DOHH2 (cell line): ENCODE data around the gene ATP10D.

ENCODE experiments used
- H3F3A ChIP-seq: fragments of 200-600 bp; sonication (generic), shearing (Covaris generic); 2 replicates; pipeline ENCODE4 v1.6.0; 2016; ENCODE audit warnings: antibody characterized with exemption, mild to moderate bottlenecking; ENCODE audit not compliant: control insufficient read depth, insufficient read depth
- H3K27ac ChIP-seq: fragments of 200-600 bp; sonication (generic); 2 replicates; pipeline ENCODE4 v1.5.1; 2014; ENCODE audit warnings: low read depth, mild to moderate bottlenecking, low read length, moderate library complexity
- H3K27me3 ChIP-seq: fragments of 200-600 bp; sonication (generic); 2 replicates; pipeline ENCODE4 v1.6.1; 2014; ENCODE audit warnings: mild to moderate bottlenecking, low read length, mixed read lengths; ENCODE audit not compliant: control insufficient read depth
- H3K36me3 ChIP-seq: fragments of 200-600 bp; sonication (generic); 2 replicates; pipeline ENCODE4 v1.6.1; 2014; ENCODE audit warnings: mild to moderate bottlenecking, low read length, moderate library complexity, mixed read lengths; ENCODE audit not compliant: control insufficient read depth
- H3K4me1 ChIP-seq: fragments of 200-600 bp; sonication (generic); 2 replicates; pipeline ENCODE4 v1.6.1; 2014; ENCODE audit warnings: mild to moderate bottlenecking, low read length, mixed read lengths; ENCODE audit not compliant: control insufficient read depth
- H3K4me2 ChIP-seq: fragments of 200-600 bp; sonication (generic); 2 replicates; pipeline ENCODE4 v1.6.0; 2014; ENCODE audit warnings: mild to moderate bottlenecking, low read length, moderate library complexity
- H3K4me3 ChIP-seq: fragments of 200-600 bp; sonication (generic); 2 replicates; pipeline ENCODE4 v1.5.1; 2014; ENCODE audit warnings: mild to moderate bottlenecking, low read length, mixed read lengths
- H3K79me2 ChIP-seq: fragments of 200-600 bp; sonication (generic); 2 replicates; pipeline ENCODE4 v1.6.1; 2014; ENCODE audit warnings: mild to moderate bottlenecking, low read length, mixed read lengths; ENCODE audit not compliant: control insufficient read depth
- H3K9me2 ChIP-seq: fragments of 200-600 bp; sonication (generic); replicated peaks from 2 replicates; pipeline ENCODE4 v1.6.1; 2014; ENCODE audit warnings: mild to moderate bottlenecking, low read length, mixed read lengths; ENCODE audit not compliant: control insufficient read depth
- H3K9me3 ChIP-seq: fragments of 200-600 bp; sonication (generic); 2 replicates; pipeline ENCODE4 v1.6.1; 2014; ENCODE audit warnings: antibody characterized with exemption, low read length, mixed read lengths; ENCODE audit not compliant: control insufficient read depth, insufficient read depth
- H4K20me1 ChIP-seq: fragments of 200-600 bp; sonication (generic); 2 replicates; pipeline ENCODE4 v1.6.0; 2014; ENCODE audit warnings: low read depth, mild to moderate bottlenecking, antibody characterized with exemption, low read length, moderate library complexity; ENCODE audit not compliant: control insufficient read depth, insufficient read depth
- CTCF ChIP-seq: fragments of 200-600 bp; sonication (generic); IDR thresholded peaks from one replicate; pipeline ENCODE4 v1.5.1; 2014; ENCODE audit warnings: antibody characterized with exemption, mild to moderate bottlenecking, low read depth, low read length; ENCODE audit not compliant: poor library complexity, severe bottlenecking
- EZH2phosphoT487 ChIP-seq: fragments of 200-600 bp; sonication (generic); IDR thresholded peaks from 2 replicates; pipeline ENCODE4 v1.6.1; 2017; ENCODE audit warnings: borderline replicate concordance, mild to moderate bottlenecking, antibody characterized with exemption, low read length, moderate library complexity, mixed read lengths

Gene ATP10D

GRCh38 chr4:47572981-47573380 is 87.9 kb downstream of the ATP10D start:
- Histone ChIP-seq H4K20me1 (no peaks in the 10 kb centered on the region), H3K4me3 (no peak overlapping the region), H3F3A (no peaks in the 10 kb centered on the region), H3K9me3 (no peaks in the 10 kb centered on the region), H3K4me2 (no peak overlapping the region), H3K27me3 (no peaks in the 10 kb centered on the region), H3K79me2 (no peaks in the 10 kb centered on the region), H3K9me2 (no peaks in the 10 kb centered on the region), H3K27ac (no peak overlapping the region), H3K36me3 (peaks cover 73% of the 10 kb centered on the region), H3K4me1 (no peaks in the 10 kb centered on the region)
- TF ChIP-seq CTCF (no peak), EZH2phosphoT487 (no peak)

DNA sequence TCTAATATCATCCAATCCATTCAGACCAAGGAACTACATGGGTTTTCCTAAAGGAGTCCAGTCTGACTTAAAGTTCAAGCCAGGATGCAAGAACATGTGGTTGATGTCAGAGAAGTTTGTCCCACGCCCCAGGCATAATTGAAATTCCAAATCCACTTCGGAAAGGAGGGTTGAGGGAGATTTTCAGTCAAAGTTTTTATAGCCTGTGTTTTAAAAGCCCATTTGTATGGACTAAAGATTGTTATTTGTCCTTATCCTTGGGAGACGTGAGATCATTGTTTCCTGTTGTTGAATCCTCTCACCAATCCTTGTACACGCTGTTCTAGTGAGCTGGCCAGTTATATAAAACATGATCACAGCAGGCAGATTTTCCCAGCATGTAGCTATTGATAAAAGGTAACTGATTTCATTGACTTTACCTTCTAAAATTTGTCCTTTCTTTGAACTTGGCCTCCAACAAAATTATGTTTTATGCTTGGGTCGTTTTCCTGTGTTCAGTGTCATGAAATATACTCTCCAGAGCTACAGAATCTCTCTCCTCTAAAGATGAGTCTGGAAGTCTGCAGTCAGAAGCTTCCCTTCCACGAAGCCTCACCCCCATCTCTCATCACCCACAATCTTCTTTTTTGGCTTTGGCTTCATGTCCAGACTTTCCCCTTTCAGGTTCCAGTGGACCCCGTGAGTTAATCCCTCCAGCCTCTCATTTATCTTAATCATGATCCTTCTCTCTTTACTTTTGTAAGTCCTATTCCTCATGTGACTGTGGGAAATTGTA is 92.9 kb downstream of the ATP10D start:
- TF ChIP-seq CTCF, result no peak
- no peak for TF ChIP-seq EZH2phosphoT487
- Histone ChIP-seq H3K4me3 (no peak overlapping the region), H3K4me1 (no peaks in the 10 kb centered on the region), H3K27ac (no peak overlapping the region), H3F3A (no peaks in the 10 kb centered on the region), H3K4me2 (no peak overlapping the region), H3K9me2 (no peaks in the 10 kb centered on the region), H3K79me2 (no peaks in the 10 kb centered on the region), H3K36me3 (peaks cover 72% of the 10 kb centered on the region), H3K27me3 (no peaks in the 10 kb centered on the region), H4K20me1 (no peaks in the 10 kb centered on the region), H3K9me3 (no peaks in the 10 kb centered on the region)

GRCh38 chr4:47579235-47579634 is 94.2 kb downstream of the ATP10D start:
- no peak overlapping the region for H3K27ac ChIP-seq
- H3F3A ChIP-seq, result no peaks in the 10 kb centered on the region
- peaks cover 62% of the 10 kb centered on the region for H3K36me3 ChIP-seq
- no peaks in the 10 kb centered on the region for H3K9me3 ChIP-seq
- H4K20me1 ChIP-seq, result no peaks in the 10 kb centered on the region
- no peak overlapping the region for H3K4me3 ChIP-seq
- H3K79me2 ChIP-seq, result no peaks in the 10 kb centered on the region
- TF ChIP-seq CTCF, result no peak
- no peak for TF ChIP-seq EZH2phosphoT487
- H3K4me2 ChIP-seq, result no peak overlapping the region
- no peaks in the 10 kb centered on the region for H3K27me3 ChIP-seq
- H3K4me1 ChIP-seq, result no peaks in the 10 kb centered on the region
- H3K9me2 ChIP-seq, result no peaks in the 10 kb centered on the region
